ENCODE measurements around the gene HHIPL2. TPM values are rescaled to one million over a fixed set of nuclear protein-coding genes. Genes with fewer than 3 reads are reported as not detected.

HHIPL2 gene
- total RNA-seq = 0.07 and 0.15 TPM in 2 replicates

DNA sequence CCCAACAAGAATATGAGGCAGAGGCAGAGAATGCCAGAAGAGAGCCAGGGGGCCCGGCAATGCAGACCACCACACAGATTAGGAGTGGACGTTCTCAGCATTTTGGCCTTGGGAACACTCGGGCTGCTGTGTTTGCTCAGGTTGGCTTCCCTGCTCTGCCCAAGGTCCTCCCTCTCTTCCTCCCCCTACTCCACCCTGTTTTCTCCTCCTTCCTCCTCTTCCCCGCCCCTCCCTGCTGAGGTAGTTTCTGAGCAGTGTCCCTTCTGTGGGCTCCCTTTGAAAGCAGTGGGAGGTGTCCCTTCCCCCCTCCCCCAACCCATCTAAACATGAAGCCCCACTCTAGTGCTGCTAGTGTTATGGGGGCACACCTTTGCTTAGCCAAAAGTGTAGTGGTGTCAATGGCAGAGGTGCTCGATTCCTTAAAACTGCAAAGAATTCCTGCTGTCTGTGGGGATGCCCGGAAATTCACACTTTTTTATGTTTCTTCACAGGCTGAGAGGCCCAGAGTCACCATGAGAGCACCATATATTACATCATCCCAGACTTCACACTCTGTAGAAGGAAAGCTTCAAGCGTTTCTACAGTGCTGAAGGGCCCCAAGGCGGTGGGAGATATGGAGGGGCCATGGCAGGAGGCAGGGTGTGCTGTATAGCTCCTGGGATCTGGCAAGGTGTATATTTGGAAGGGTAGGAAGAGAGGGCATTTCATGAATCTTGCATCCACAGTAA lies at the start of gene HHIPL2:
HHIPL2 (minus strand) TSS at position 161 of the 728 bp plus-strand sequence; CDS start at position 101, 60 bp downstream.
- intact Hi-C loops (cut with micrococcal nuclease) = no loop called here

DNA sequence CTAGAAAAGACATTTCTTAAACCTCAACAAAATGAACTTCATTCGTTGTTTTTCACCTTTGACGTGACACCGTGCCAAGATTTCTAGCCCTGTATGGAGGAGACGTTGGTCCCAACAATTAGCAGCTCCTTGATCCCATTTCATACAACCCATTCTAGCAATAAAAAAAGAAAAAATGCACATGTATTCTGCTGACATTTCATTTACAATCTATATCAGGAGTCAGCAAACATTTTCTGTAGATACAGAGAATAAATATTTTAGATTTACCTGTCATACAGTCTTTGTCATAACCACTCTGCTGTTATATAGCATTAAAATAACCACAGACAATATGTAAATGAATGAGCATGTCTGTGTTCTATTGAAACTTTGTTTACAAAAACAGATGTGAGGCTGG lies 48.8 kb upstream of the HHIPL2 start:
- intact Hi-C loops (cut with micrococcal nuclease) = no loop called here

DNA sequence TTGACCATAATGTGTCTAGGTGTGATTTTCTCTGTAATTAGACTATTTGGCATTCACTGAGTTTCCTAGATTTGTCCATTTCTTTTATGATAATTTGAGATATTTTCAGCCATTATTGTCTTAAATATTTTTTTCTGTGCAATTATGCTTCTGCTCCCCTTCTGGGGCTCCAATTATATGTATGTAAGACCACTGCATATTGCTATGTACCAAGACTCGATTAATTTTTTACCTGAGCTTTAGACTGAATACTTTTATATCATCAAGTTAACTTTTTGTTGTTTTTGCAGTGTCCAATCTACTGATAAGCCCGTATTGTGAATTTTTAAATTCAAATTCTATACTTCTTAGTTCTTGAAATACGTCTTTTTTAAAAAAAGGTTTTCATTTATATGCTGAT lies 46.9 kb upstream of the HHIPL2 start:
- intact Hi-C loops (cut with micrococcal nuclease) = no loop called here

DNA sequence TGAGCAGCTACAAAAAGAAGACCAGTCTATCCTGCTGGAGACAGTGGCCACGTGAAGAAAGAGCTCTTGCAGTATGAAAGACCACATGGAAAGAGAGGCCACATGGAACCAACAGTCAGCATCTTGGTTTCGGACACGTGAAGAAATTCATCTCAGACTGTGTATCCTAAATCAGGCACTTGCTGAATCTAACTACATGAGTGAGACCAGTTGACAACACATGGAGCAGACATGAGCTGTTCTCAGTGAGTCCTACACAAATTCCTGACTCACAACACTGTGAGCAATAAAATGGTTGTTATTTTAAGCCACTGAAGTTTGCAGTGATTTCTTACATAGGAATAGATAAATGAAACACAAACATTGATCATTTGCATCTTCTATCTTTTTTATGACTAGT lies 44.3 kb upstream of the HHIPL2 start:
- intact Hi-C loops (cut with micrococcal nuclease) = no loop called here

DNA sequence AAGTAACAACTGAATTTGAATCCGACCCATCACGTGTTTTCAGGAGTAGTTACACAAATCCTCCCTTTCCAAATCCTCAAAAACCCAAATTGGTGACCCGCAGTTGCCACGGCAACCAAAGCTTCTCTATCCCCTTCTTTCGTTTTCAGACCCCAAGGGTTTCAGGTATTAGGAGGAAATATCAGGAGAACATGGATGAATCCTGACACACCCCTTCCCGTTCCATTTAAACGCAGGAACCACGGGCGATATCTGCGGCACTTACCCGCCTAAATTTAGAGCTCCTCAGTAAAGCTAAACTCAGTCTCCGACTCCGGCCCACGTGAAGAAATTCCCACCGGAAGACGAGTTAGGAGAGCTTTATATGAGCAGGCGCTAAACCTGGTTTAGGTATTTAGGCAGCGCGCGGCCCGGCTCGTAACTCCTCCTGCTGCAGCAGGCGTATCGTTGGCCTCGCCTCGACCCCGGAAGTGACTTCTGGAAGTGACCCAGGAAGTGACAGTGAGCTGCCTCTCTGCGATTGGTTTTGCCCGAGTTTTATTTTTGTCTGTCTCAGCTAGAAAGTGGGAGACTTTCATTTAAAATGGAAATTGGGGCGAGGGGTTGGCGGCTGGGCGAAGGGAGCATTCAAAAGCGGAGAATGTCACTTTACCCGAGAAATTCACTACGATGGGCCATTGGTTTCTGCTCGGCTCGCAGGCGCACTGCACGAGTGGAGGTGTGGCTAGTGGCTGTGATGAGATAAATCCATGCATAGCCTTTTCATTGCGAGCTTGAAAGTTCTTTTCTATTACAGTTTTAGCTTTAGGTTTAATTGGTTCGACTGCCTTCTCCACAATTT lies 41.8 kb upstream of the HHIPL2 start, which contains the start of gene TAF1A:
TAF1A (minus strand) TSS at position 472 of the 841 bp plus-strand sequence.
- intact Hi-C loops (cut with micrococcal nuclease) = loop anchor here (1.0 to 10.0 kb wide), 9 partner anchors 28 to 845 kb away; partner anchors contain the start of genes AIDA, BROX, DISP1 and DUSP10

DNA sequence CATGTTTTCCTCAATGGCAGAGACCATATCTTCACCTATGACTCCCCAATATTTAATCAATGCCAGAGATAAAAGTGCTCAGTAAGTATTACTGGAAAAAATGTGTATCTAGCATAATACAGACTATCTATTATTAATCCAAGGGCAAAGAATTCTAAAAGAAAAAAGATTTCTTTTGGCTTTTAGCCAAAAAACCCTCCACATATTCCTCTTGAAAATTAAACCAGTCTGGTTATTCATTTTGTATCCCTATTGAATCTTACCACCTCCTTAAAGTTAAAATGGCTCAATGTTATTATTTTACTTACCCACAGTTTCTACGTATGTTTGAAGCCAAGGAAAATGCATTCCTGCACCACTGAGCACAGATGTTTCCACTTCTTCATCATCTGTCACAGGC lies 40.2 kb upstream of the HHIPL2 start:
- intact Hi-C loops (cut with micrococcal nuclease) = loop anchor here (2.0 to 10.0 kb wide), 3 partner anchors 67 to 843 kb away; partner anchors contain the start of genes DISP1 and DUSP10

DNA sequence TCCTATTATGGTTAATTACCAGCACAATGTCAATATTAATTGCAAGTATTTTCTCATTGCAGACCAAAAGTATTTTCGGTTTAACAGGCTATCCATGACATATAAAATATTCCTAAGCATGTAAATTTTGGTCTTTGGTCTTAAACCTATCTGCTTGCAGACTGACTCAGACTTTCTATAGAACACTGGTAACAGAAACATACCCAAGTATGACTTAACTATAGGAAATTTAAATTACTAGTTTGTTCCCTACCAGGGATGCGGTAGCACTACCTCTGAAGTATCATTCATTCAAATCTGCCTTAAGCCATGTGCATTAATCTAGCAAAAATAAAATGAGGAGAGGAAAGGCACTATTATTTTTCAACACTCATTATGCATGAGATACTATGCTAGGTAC lies 38.9 kb upstream of the HHIPL2 start:
- intact Hi-C loops (cut with micrococcal nuclease) = loop anchor here (10.0 kb wide), 2 partner anchors 228 to 842 kb away; partner anchors contain the start of genes DISP1 and DUSP10

DNA sequence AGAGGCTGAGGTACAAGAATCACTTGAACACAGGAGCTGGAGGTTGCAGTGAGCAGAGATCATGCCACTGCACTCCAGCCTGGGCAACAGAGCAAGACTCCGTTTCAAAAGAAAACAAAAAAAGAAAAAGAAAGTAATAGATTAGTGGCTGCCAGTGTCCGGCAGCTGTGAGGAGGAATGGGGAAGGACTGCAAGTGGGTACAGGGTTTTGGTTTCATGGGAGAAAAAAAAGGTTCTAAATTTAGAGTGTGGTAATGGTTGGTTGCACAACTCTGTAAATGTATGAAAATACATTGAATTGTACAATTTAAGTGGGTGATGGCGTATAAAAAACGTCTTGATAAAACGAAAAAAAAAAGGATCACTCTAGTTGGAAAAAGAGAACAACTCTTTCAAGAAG lies 35.2 kb upstream of the HHIPL2 start:
- intact Hi-C loops (cut with micrococcal nuclease) = loop anchor here (10.0 kb wide), 2 partner anchors 232 to 838 kb away; partner anchors contain the start of genes DISP1 and DUSP10

DNA sequence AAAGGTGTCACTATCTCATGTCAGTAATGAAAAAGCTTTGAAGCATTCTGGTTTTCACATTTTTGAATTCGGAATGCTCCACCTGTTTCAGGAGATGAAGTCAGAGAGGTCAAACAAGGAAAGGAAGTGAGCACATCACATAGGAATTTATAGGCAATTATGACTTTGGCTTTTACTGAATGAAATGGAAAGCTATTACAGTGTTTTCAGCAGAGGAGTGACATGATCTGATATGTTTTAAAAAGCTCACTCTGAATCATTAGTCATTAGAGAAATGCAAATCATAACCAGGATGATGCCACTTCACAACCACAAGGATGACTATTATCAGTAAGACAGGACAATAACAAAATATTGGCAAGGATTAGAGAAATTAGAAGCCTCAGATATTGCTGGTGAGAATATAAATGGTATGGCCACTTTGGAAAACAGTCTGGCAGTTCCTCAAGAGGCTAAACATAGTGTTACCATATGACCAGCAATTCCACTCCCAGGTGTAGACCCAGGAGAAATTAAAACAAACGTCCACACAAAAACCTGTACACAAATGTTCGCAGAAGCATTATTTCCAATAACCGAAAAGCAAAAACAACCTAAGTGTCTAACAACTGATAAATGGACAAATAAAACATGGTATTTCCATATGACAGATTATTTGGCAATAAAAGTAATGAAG lies 34.3 kb upstream of the HHIPL2 start:
- intact Hi-C loops (cut with micrococcal nuclease) = loop anchor here (10.0 kb wide), 2 partner anchors 233 to 837 kb away; partner anchors contain the start of genes DISP1 and DUSP10

DNA sequence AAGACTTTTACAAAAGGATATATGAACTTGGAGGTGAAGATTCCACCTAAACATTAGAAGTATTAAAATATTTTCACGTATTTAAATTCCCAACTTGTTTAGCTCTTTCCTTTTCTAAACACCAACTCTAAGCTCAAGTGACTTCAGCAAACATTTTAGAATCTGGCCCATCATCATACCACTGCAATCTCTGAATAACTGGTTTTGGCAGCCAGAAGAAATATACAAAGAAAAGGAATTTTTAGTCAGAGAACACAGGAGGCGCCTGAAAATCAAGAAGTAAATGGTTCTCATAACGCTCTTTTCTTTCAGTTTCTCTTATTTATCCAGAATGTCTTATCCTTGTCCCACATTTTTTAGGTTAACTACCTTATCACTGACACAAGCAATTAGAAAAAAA lies 31.4 kb upstream of the HHIPL2 start:
- intact Hi-C loops (cut with micrococcal nuclease) = no loop called here

DNA sequence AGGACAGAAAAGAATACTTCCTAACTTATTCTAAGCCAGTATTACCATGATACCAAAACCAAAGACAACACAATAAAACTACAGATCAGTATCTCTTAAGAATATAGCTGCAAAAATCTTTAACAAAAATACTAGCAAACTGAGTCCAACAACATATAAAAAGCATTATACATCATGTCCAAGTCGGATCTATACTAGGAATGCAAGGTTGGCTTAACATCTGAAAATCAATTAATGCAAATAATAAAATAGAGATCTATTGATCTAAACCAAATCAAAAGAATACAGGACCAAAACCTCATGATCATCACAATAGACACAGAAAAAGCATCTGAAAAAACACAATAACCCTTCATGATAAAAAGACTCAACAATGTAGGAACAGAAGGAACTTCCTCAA lies 22.9 kb upstream of the HHIPL2 start:
- intact Hi-C loops (cut with micrococcal nuclease) = no loop called here

DNA sequence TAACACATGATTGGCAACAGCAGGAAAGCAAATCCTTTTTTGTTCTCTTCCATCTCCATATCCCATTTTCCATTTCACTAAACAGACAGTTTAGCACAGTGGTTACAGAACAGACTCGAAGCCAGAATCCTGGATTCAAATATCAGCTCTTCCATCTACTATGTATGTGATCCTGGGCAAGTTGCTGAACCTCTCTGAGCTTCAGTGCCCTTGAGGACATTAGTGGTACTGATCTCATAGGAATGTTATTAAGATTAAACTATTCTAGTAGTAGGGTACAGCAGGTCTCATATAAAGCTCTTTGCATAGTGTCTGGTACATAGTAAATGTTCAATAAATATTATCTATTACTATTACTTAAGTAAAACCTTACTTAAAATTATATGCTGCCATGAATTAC lies 13.8 kb upstream of the HHIPL2 start:
- intact Hi-C loops (cut with micrococcal nuclease) = no loop called here

DNA sequence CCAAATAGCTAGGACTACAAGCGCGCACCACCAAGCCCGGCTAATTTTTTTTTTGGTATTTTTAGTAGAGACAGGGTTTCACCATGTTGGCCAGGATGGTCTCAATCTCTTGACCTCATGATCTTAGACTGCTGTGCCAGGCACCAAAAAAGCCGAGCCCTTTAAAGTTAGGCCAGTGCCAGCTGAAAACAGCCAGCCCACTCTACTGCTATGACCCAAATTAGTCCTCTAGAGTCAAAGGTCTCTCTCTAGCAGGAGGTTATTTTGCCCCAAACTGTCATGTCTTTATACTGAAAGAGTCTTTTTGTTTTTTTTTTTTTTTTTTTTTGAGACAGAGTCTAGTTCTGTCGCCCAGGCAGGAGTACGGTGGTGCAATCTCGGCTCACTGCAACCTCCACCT lies 9.7 kb upstream of the HHIPL2 start:
- intact Hi-C loops (cut with micrococcal nuclease) = no loop called here

DNA sequence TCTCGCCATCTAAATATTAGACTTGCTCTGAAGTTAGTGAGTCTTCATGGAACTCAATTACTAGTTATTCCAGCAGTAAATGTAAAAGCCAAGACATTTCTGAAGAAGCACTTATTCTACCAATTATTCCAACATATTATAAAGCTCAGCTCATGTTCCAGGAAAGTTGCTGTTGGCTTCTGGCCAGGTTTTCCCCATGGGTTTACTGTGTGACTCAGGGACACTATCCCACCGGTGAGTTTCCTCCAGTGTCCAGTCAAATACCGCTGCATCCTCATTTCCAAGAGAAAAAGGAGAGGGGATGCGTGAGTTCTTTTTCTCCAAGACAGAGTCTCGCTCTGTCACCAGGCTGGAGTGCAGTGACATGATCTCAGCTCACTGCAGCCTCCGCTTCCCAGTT lies 9.2 kb upstream of the HHIPL2 start:
- intact Hi-C loops (cut with micrococcal nuclease) = no loop called here

DNA sequence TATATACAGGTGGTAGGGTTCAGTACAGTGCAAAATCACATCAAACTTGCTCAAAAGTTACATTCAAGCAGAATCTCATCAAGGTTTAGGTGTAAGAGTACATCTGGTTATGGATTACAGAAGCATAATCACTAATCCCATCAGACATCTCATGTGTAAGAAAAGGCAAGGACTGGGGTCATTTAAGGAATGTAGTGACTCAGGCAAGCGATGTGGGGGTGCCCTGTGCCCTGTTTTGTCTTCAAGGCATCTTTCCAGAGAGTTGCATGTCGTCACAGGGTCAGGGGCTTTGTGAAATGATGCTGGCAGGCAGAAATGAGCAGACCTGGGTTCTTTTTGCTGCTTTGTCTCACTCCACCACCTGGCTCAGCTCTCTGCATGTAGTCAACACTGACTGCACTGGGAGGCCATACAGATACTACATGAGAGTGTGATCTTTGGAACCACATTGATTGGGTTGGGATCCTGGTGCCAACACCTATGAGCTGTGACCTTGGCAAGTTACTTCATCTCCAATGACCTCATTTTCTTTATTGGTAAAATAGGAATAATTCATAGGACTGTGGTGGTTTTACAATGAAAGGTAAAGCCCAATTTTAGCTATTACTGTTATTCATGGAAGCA lies 8.2 kb upstream of the HHIPL2 start:
- intact Hi-C loops (cut with micrococcal nuclease) = no loop called here

DNA sequence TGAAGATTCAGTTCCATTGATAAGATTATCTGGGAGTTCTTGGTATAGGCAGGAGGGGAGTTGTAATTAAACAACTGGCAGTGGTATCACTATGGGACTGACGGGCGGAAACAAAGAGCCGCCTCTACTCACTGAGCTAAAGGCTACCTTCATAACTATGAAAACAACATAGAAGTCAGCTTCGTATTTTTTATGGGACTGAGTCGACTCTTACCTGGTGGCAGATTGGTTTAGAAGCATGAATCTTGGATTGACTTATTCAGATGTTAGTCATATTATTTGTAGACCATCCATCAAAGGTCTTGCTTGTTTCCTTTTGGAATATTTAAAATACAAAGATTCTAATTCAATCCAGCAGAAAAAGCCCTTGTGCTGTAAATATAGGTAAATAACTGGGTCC lies 6.3 kb upstream of the HHIPL2 start:
- intact Hi-C loops (cut with micrococcal nuclease) = no loop called here

DNA sequence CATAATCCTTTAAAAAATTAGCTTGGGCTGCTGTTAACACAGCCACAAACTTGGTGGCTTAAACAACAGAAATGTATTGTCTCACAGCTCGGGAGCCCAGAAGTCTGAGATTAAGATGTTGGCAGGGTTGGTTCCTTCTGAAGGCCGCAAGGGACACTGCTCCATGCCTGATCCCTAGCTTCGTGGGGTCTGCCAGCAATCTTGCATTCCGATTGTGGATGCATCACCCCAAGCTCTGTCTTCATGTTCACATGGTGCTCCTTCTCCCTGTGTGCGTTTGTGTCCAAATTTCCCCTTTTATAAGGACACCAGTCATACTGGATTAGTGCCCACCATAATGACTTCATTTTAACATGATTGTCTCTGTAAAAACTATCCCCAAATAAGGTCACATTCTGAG lies 5.0 kb upstream of the HHIPL2 start:
- intact Hi-C loops (cut with micrococcal nuclease) = no loop called here

DNA sequence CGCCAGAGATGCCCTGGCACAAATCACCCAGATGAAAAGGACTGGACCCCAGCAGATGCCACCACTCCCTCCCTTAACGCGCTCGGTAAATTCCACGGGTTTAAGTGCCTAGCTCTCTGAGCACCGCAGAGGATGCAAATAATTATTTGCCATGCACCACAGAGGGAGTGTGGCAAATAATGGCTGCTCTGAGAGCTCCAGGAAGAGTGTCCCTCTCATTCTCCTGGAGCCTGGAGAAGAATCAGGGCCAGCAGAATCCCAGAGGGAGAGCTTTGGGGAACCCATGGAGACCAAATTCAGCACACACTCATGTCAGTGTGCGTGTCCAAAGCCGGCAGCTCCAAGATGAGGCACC lies 667 bp downstream of the HHIPL2 start:
- intact Hi-C loops (cut with micrococcal nuclease) = no loop called here

DNA sequence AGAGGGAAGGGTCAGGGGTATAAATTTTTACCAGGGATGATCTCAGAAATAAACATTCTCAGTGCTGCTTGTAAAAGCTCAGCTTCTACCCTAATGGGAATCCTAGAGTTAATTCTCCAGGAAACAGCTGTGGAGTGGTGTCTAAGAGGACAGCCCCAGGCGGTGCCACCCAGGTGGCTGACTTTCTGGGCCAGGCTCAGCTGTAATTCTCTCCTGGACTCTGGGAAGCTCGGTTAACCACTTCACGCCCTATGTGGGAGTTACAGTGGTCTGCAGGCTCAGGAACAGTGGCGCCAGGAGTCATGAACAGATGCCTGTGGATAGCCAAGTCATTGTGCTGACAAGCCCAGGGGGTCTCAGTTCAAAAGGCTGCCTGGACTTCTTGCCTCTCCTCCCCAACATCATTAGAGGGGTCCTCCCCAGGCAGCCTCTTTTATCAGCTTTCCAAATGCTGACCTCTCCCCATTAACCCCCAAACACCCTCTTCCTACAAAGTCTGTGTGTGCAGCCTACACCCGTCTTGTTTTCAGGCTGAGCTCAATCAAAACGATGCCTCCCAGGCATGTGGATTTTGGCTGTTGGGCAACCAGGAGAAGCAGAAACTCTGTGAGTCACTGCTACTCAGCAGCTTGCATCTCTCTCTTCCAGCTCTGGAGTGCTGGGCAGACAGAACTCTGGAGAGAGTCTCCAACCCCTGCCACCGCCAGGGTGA lies 1.2 kb downstream of the HHIPL2 start:
- intact Hi-C loops (cut with micrococcal nuclease) = no loop called here

DNA sequence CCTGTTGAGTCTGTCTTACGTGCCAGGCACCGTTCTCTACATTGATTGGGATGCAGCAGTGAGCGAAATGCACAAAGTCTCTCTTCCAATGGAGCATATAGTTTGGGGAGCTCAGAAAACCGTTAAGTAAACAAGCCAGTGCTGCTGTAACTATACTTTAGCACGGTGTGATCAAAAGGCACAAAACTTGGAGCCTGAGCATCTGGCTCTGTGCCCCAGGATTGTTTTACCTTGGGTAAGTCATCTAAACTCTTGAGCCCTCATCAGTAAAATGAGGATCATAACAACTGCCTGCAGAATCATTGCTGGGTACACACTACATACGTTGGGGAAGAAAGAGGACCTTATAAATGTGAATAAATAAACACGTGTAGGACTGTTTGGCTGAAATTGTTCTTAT lies 1.8 kb downstream of the HHIPL2 start:
- intact Hi-C loops (cut with micrococcal nuclease) = no loop called here

DNA sequence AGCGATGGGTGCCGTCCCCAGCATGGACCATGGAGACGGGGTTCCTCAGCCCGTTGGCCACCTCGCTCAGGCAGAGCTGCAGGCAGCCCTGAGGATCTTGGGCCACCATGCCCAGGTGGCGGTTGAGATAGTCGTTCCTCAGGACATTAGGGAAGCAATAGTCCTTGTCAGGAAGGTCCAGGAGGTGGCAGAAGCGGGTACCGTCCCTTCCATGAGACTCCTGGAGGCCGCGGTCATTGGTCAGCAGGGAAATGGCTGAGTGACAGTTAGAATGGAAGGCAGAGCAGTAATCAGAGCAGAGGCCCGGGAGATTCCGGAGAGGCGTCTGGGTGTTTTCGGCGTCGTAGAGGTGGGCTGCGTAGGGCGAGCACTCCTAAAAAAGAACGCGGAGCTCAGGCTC lies 4.1 kb downstream of the HHIPL2 start:
- intact Hi-C loops (cut with micrococcal nuclease) = no loop called here

All from T-helper 1 cell treated with Interleukin-12 subunit alpha and Interleukin-12 subunit beta and Interleukin-4 antibody, amounts not matched to agents 30 ng/mL and 1 ng/mL, for 36 hours (primary cell).